Fibroblast of pulmonary artery (primary cell): ENCODE data around the gene ADGRL3.
A peak's percentile ranks its signal among the peaks of the same experiment; 100 is the strongest.

Experiments
- DNase-seq: peaks from one replicate; pipeline ENCODE4 v3.0.0-alpha.2; 2010; ENCODE audit warnings: low read depth
- H3K4me3 ChIP-seq: replicated peaks from 2 replicates; pipeline ENCODE4 v1.5.1; 2011; ENCODE audit warnings: low read depth, mild to moderate bottlenecking, control low read depth, low read length, moderate library complexity
- CTCF ChIP-seq: IDR thresholded peaks from 2 replicates; pipeline ENCODE4 v1.5.1; 2011; ENCODE audit warnings: mild to moderate bottlenecking, control low read depth, low read length, inconsistent platforms; ENCODE audit errors: missing control alignments

ADGRL3 gene

DNA sequence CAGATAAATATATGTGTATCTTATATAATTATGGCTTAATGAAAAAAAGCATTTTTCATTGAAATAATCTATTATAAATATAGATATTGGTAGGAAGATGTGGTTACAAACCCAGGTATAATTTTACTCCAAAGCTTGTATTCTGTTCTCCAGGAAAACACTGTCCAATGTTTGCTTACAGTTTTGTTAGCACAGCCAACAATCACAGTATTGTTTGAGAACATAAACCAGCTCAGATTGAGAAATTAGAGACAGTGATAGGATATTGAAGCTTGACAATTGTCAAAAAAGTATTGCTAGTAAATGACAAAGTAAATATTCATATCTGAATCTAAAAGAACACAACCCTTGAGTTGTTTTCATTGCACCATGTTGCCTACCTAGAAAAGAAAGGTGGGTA is 228.8 kb downstream of the ADGRL3 start:
- no peak overlapping the region for H3K4me3 ChIP-seq
- DNase-seq = no peak
- no peak for TF ChIP-seq CTCF

DNA sequence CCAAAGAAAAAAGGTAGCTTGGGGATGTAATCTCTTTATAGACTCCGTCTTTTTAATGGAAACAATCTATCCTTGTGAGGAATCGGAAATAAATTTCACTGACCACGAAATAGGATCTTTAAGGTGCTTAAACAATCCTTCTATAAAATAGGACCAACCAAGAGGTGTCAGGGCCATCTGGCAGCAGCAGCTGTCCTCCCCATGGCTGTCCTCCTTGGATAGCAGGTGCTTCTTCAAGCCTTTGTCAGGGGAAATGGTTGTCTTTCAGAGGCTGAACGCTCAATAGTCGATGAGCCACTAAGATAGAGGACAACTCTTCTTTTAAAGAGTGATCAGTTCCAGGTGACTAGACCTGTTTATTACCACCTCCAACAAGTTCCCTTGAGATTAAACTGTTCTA is 231.0 kb downstream of the ADGRL3 start:
- TF ChIP-seq CTCF = no peak
- no peak overlapping the region for H3K4me3 ChIP-seq
- DNase-seq = no peak

DNA sequence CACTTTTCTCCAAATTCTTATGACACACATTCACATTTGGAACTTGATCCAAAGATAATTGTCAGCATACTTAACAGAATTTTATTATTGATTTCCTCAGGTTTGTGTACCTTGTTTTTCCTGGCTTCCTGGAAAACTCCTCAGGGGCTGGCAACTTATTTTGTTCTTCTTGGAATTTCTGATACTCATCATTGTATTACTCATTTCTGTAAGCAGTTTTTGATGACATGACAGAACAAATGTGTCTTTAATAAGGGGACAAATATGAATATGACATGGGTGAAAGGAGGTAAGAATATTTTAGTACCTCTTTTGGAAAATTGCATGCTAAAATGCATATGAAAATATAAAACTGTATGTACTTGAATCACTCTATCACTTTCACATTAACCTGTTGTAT is 237.8 kb downstream of the ADGRL3 start:
- no peak for DNase-seq
- H3K4me3 ChIP-seq = no peak overlapping the region
- no peak for TF ChIP-seq CTCF

GRCh38 chr4:61440321-61440720 is 240.2 kb downstream of the ADGRL3 start:
- H3K4me3 ChIP-seq = no peak overlapping the region
- no peak for TF ChIP-seq CTCF
- DNase-seq = no peak

GRCh38 chr4:61442936-61443335 is 242.8 kb downstream of the ADGRL3 start:
- TF ChIP-seq CTCF = no peak
- no peak overlapping the region for H3K4me3 ChIP-seq
- peak; percentile 38 for DNase-seq

GRCh38 chr4:61443813-61444510 is 243.8 kb downstream of the ADGRL3 start:
- no peak for TF ChIP-seq CTCF
- H3K4me3 ChIP-seq = peak overlapping the region; percentile 23
- peak; percentile 84 for DNase-seq
